H9 (cell line): ENCODE results near the gene RINT1. TPM values are rescaled to one million over a fixed set of nuclear protein-coding genes. Genes with fewer than 3 reads are reported as not detected.

Source experiments
- DNase-seq: peaks from one replicate; pipeline ENCODE4 v3.0.0-alpha.2; 2017
- H2AFZ ChIP-seq: one replicate; pipeline ENCODE4 v1.6.1; 2013; ENCODE audit warnings: mild to moderate bottlenecking, low read length, control low read depth, moderate library complexity
- H2AK5ac ChIP-seq: 2 replicates; pipeline ENCODE4 v1.6.1; 2013; ENCODE audit warnings: low read length, control low read depth, mixed read lengths; ENCODE audit not compliant: insufficient read length
- H2BK120ac ChIP-seq: one replicate; pipeline ENCODE4 v1.6.1; 2013; ENCODE audit warnings: low read depth, mild to moderate bottlenecking, low read length, control low read depth, inconsistent platforms; ENCODE audit not compliant: poor library complexity, severe bottlenecking
- H2BK12ac ChIP-seq: 2 replicates; pipeline ENCODE4 v1.6.1; 2013; ENCODE audit warnings: low read length, control low read depth, mixed read lengths, low read depth; ENCODE audit not compliant: insufficient read length
- H2BK15ac ChIP-seq: 2 replicates; pipeline ENCODE4 v1.6.1; 2013; ENCODE audit warnings: low read depth, low read length, control low read depth
- H2BK20ac ChIP-seq: one replicate; pipeline ENCODE4 v1.6.1; 2013; ENCODE audit warnings: low read depth, mild to moderate bottlenecking, low read length, control low read depth, inconsistent platforms; ENCODE audit not compliant: poor library complexity, severe bottlenecking
- H2BK5ac ChIP-seq: 2 replicates; pipeline ENCODE4 v1.6.1; 2013; ENCODE audit warnings: low read length, control low read depth, mixed read lengths; ENCODE audit not compliant: insufficient read length
- H3K14ac ChIP-seq: 2 replicates; pipeline ENCODE4 v1.6.1; 2013; ENCODE audit warnings: low read length, control low read depth; ENCODE audit not compliant: insufficient read depth
- H3K18ac ChIP-seq: 2 replicates; pipeline ENCODE4 v1.6.1; 2013; ENCODE audit warnings: low read depth, mild to moderate bottlenecking, mixed read lengths, low read length, control low read depth; ENCODE audit not compliant: insufficient read length
- H3K23ac ChIP-seq: 2 replicates; pipeline ENCODE4 v1.6.1; 2013; ENCODE audit warnings: low read length, control low read depth, mixed read lengths, low read depth; ENCODE audit not compliant: insufficient read length
- H3K23me2 ChIP-seq: 2 replicates; pipeline ENCODE4 v1.6.1; 2013; ENCODE audit warnings: low read depth, mild to moderate bottlenecking, mixed read lengths, low read length, control low read depth; ENCODE audit not compliant: insufficient read length, poor library complexity, severe bottlenecking
- H3K27ac ChIP-seq: 2 replicates; pipeline ENCODE4 v1.5.1; 2013; ENCODE audit warnings: low read length, control low read depth, mixed read lengths, low read depth; ENCODE audit not compliant: insufficient read length
- H3K27me3 ChIP-seq: 2 replicates; pipeline ENCODE4 v1.6.1; 2013; ENCODE audit warnings: low read length, control low read depth, inconsistent platforms; ENCODE audit not compliant: insufficient read depth
- H3K4ac ChIP-seq: 2 replicates; pipeline ENCODE4 v1.6.1; 2013; ENCODE audit warnings: low read depth, mild to moderate bottlenecking, control low read depth, inconsistent platforms, low read length, moderate library complexity
- H3K4me1 ChIP-seq: 2 replicates; pipeline ENCODE4 v1.6.1; 2013; ENCODE audit warnings: low read length, control low read depth, inconsistent platforms; ENCODE audit not compliant: insufficient read depth
- H3K4me2 ChIP-seq: 2 replicates; pipeline ENCODE4 v1.6.1; 2013; ENCODE audit warnings: low read length, control low read depth, mixed read lengths; ENCODE audit not compliant: insufficient read length, insufficient read depth
- H3K56ac ChIP-seq: 2 replicates; pipeline ENCODE4 v1.6.1; 2013; ENCODE audit warnings: low read depth, mild to moderate bottlenecking, mixed read lengths, low read length, control low read depth; ENCODE audit not compliant: insufficient read length
- H3K79me1 ChIP-seq: 2 replicates; pipeline ENCODE4 v1.6.1; 2013; ENCODE audit warnings: low read depth, mild to moderate bottlenecking, moderate library complexity, low read length, control low read depth, inconsistent platforms; ENCODE audit not compliant: insufficient read depth, poor library complexity, severe bottlenecking
- H3K79me2 ChIP-seq: 2 replicates; pipeline ENCODE4 v1.6.1; 2013; ENCODE audit warnings: low read length, control low read depth, inconsistent platforms; ENCODE audit not compliant: insufficient read depth
- H3K9ac ChIP-seq: 2 replicates; pipeline ENCODE4 v1.6.1; 2013; ENCODE audit warnings: low read length, control low read depth, mixed read lengths; ENCODE audit not compliant: insufficient read length; ENCODE audit errors: extremely low read depth
- H3K9me3 ChIP-seq: one replicate; pipeline ENCODE4 v1.6.1; 2013; ENCODE audit warnings: low read depth, low read length, inconsistent platforms; ENCODE audit not compliant: control insufficient read depth
- H3T11ph ChIP-seq: one replicate; pipeline ENCODE4 v1.6.1; 2013; ENCODE audit warnings: mild to moderate bottlenecking, low read length, control low read depth, inconsistent platforms
- H4K20me1 ChIP-seq: one replicate; pipeline ENCODE4 v1.6.1; 2013; ENCODE audit not compliant: control insufficient read depth, insufficient read length, insufficient read depth
- H4K5ac ChIP-seq: 2 replicates; pipeline ENCODE4 v1.6.1; 2013; ENCODE audit warnings: low read depth, mild to moderate bottlenecking, mixed read lengths, low read length, control low read depth; ENCODE audit not compliant: insufficient read length
- H4K8ac ChIP-seq: replicated peaks from 2 replicates; pipeline ENCODE4 v1.6.1; 2013; ENCODE audit warnings: low read length, control low read depth, mixed read lengths, low read depth; ENCODE audit not compliant: insufficient read length
- H4K91ac ChIP-seq: 2 replicates; pipeline ENCODE4 v1.6.1; 2013; ENCODE audit warnings: low read depth, mild to moderate bottlenecking, moderate library complexity, mixed read lengths, low read length, control low read depth; ENCODE audit not compliant: insufficient read length
- H3K27ac Mint-ChIP-seq, 3 experiments: 2 replicates in 2 of 3; 3 replicates in 1 of 3; pipeline ENCODE4 v1.8.0; 2020 to 2021; ENCODE audit warnings: mixed read lengths in 3 of 3, mild to moderate bottlenecking in 1 of 3, moderate library complexity in 1 of 3
- H3K27me3 Mint-ChIP-seq: 2 replicates; pipeline ENCODE4 v1.8.0; 2021; ENCODE audit warnings: low read depth, mild to moderate bottlenecking, moderate library complexity, mixed read lengths
- H3K36me3 Mint-ChIP-seq, 3 experiments: 2 replicates in 2 of 3; 3 replicates in 1 of 3; pipeline ENCODE4 v1.8.0; 2020 to 2021; ENCODE audit warnings: low read depth in 3 of 3, mixed read lengths in 3 of 3; ENCODE audit not compliant: insufficient read depth in 1 of 3
- H3K4me1 Mint-ChIP-seq, 2 experiments: 2 replicates each; pipeline ENCODE4 v1.8.0; 2020; ENCODE audit warnings: mixed read lengths in 2 of 2
- H3K4me3 Mint-ChIP-seq, 2 experiments: 2 replicates in 1 of 2; 3 replicates in 1 of 2; pipeline ENCODE4 v1.8.0; 2020 to 2021; ENCODE audit warnings: mild to moderate bottlenecking in 2 of 2, mixed read lengths in 2 of 2, moderate library complexity in 1 of 2
- H3K9me3 Mint-ChIP-seq, 2 experiments: 2 replicates in 1 of 2; 3 replicates in 1 of 2; pipeline ENCODE4 v1.8.0; 2020; ENCODE audit warnings: mild to moderate bottlenecking in 2 of 2, mixed read lengths in 2 of 2, moderate library complexity in 1 of 2
- CTCF ChIP-seq: fragments of 200-600 bp; sonication (generic); conservative IDR thresholded peaks from 3 replicates; pipeline ENCODE4 v1.8.0; 2021; ENCODE audit warnings: antibody characterized with exemption, mild to moderate bottlenecking
- WGBS: extraction: QIAGEN DNeasy Blood & Tissue Kit; methylation state at CpG from one replicate; pipeline ENCODE4 v1.1.7; 2013; ENCODE audit warnings: missing lambda C conversion rate, low lambda C conversion rate, mixed read lengths; ENCODE audit not compliant: insufficient read length; ENCODE audit errors: extremely low coverage; 5-methylcytosine and 5-hydroxymethylcytosine counted together
- total RNA-seq: library from RNA; stranded (reverse); gene quantifications from 2 replicates; pipeline ENCODE4 v1.2.1, GENCODE V29; 2021

RINT1 gene
- total RNA-seq, 1 experiment from 2014 or later, result 21.5 TPM

DNA sequence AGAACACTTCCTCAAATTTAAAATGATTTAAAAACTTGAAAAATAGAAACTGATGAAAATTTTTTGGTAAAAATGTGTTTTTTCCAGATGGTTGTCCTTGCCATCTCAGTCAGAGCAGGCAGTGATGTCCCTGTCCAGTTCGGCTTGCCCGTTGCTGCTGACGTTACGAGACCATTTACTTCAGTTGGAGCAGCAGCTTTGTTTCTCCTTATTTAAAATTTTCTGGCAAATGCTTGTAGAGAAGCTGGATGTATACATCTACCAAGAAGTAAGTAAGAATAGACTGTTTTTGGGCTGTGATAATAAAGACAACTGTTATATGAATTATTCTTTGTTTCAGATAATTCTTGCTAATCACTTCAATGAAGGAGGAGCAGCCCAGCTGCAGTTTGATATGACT lies 33.2 kb downstream of the RINT1 start:
- Histone ChIP-seq H4K20me1 (no peaks in the 10 kb centered on the region), H3K4me2 (no peak overlapping the region), H2AK5ac (no peak overlapping the region), H3K18ac (no peak overlapping the region), H3K4ac (no peak overlapping the region), H3K14ac (no peak overlapping the region), H4K91ac (no peak overlapping the region), H3T11ph (no peak overlapping the region), H3K23ac (no peak overlapping the region), H3K27me3 (no peaks in the 10 kb centered on the region), H3K79me1 (no peaks in the 10 kb centered on the region), H3K9me3 (no peaks in the 10 kb centered on the region), H2BK12ac (no peak overlapping the region), H3K4me1 (no peaks in the 10 kb centered on the region), H2BK20ac (no peak overlapping the region), H3K56ac (no peak overlapping the region), H2BK5ac (no peak overlapping the region), H4K5ac (no peak overlapping the region), H3K23me2 (no peaks in the 10 kb centered on the region), H3K27ac (no peak overlapping the region), H3K9ac (no peak overlapping the region), H2BK120ac (no peak overlapping the region), H3K79me2 (no peaks in the 10 kb centered on the region), H2AFZ (no peak overlapping the region), H2BK15ac (no peak overlapping the region), H4K8ac (no peak overlapping the region)
- no CpG with 5 or more reads among the region's 4 CpGs for WGBS
- Mint-ChIP-seq H3K9me3 (no peaks in the 10 kb centered on the region), H3K4me3 (no peak overlapping the region), H3K27ac (no peak overlapping the region), H3K36me3 (peaks cover 11 to 58% (median 32%) of the 10 kb centered on the region in 3 experiments), H3K27me3 (0 out of 2 replicates have a peak, but pooled peaks cover 1% of the 10 kb centered on the region), H3K4me1 (no peaks in the 10 kb centered on the region)
- no peak for DNase-seq
- no peak for TF ChIP-seq CTCF
